Spleen (tissue), 11 donors: ENCODE data around the gene SMIM43. TPM values are rescaled to one million over a fixed set of nuclear protein-coding genes. Genes with fewer than 3 reads are reported as not detected.

Experiments used
- DNase-seq: peaks from one replicate; pipeline ENCODE4 v3.0.0-alpha.2; 2020
- H3K27ac ChIP-seq, 8 donors: fragments of 200-600 bp; sonication (generic) in 7 of 8; 1 replicate in 4 of 8; 2 replicates in 4 of 8; pipeline versions ENCODE4 v1.5.0 to v1.8.0; 2016 to 2021; ENCODE audit warnings: inconsistent platforms in 4 of 8, mild to moderate bottlenecking in 4 of 8, moderate library complexity in 1 of 8
- H3K27me3 ChIP-seq, 7 donors: fragments of 200-600 bp; sonication (generic) in 6 of 7; replicated peaks in 1 of 7; 1 replicate in 4 of 7; 2 replicates in 3 of 7; pipeline versions ENCODE4 v1.5.0 to v1.8.0; 2016 to 2021; ENCODE audit warnings: inconsistent platforms in 3 of 7, mild to moderate bottlenecking in 1 of 7
- H3K36me3 ChIP-seq, 6 donors: fragments of 200-600 bp; sonication (generic) in 5 of 6; 1 replicate in 4 of 6; 2 replicates in 2 of 6; pipeline versions ENCODE4 v1.5.0 to v1.8.0; 2016 to 2021; ENCODE audit warnings: inconsistent platforms in 2 of 6
- H3K4me1 ChIP-seq, 6 donors: fragments of 200-600 bp; sonication (generic) in 5 of 6; 1 replicate in 3 of 6; 2 replicates in 3 of 6; pipeline versions ENCODE4 v1.5.0 to v1.8.0; 2016 to 2021; ENCODE audit warnings: inconsistent platforms in 3 of 6
- H3K4me3 ChIP-seq, 8 donors: fragments of 200-600 bp; sonication (generic) in 7 of 8; 1 replicate in 4 of 8; 2 replicates in 4 of 8; pipeline versions ENCODE4 v1.5.0 to v1.8.0; 2016 to 2021; ENCODE audit warnings: inconsistent platforms in 4 of 8, mild to moderate bottlenecking in 4 of 8, moderate library complexity in 2 of 8
- H3K9me3 ChIP-seq, 8 donors: fragments of 200-600 bp; sonication (generic) in 7 of 8; 1 replicate in 4 of 8; 2 replicates in 4 of 8; pipeline versions ENCODE4 v1.5.0 to v1.8.0; 2016 to 2021; ENCODE audit warnings: inconsistent platforms in 4 of 8
- CTCF ChIP-seq, 11 experiments: fragments of 200-600 bp in 7 of 11; fragments of 450-650 bp in 4 of 11; sonication (generic) in 4 of 11; IDR thresholded peaks in 8 of 11; conservative IDR thresholded peaks in 3 of 11; 1 replicate in 7 of 11; 2 replicates in 4 of 11; pipeline versions ENCODE4 v1.4.0 to v1.8.0; 2016 to 2021; ENCODE audit warnings: antibody characterized with exemption in 11 of 11, inconsistent platforms in 4 of 11, mild to moderate bottlenecking in 1 of 11
- POLR2A ChIP-seq, 3 donors: fragments of 450-650 bp; IDR thresholded peaks; one replicate each; pipeline ENCODE4 v1.5.1; 2017; ENCODE audit warnings: antibody characterized with exemption in 3 of 3, mild to moderate bottlenecking in 1 of 3
- POLR2AphosphoS5 ChIP-seq, 3 donors: sonication (generic); formaldehyde crosslinking; IDR thresholded peaks; one replicate each; pipeline ENCODE4 v1.5.1; 2017; ENCODE audit warnings: antibody characterized with exemption in 3 of 3
- WGBS, 5 donors: extraction: QIAGEN DNeasy Blood & Tissue Kit in 3 of 5; methylation state at CpG; one replicate each; pipeline versions ENCODE4 v1.1.5 to v1.1.7; 2013 to 2018; 5-methylcytosine and 5-hydroxymethylcytosine counted together
- intact Hi-C: fragments of 100-400 bp; cut with DNase I; formaldehyde crosslinking; loops from one replicate; pipeline ENCODE4 v1.15.0; 2023; ENCODE audit warnings: low total_unique reads
- polyA plus RNA-seq, 3 donors: library from polyadenylated mRNA; stranded (reverse); fragments of 200-250 nt; gene quantifications; one replicate each; pipeline ENCODE4 v1.2.1, GENCODE V29; 2013
- total RNA-seq, 7 donors: library from RNA; depleted of rRNA in 3 of 7; stranded (reverse); fragments of >200 nt in 3 of 7; fragmentation: NEBNext Ultra II Directional in 4 of 7; extraction: Animal tissue kit (Norgen Biotek cat#: 25700) in 4 of 7; gene quantifications; one replicate each; pipeline versions ENCODE4 v1.1.0 to v1.2.1, GENCODE V29; 2016 to 2021
- donor health status: healthy with polysubstance abuse.
- donor health status: DM: no; HTN: no; CAD: no; lungs with moderate emphysema.
- donor health status: DM: no; HTN: no; CAD: no.
- donor health status: Bipolar disorder and iron deficiency.
- donor health status: healthy.
- donor health status: DM: no; HTN: no; CAD: no.
- donor health status: DM: yes; HTN: yes; CAD: no.

SMIM43 gene
- total and polyA plus RNA-seq, 10 donors: 0.13 to 1.5 (median 0.34) TPM; not detected in 4

- TF ChIP-seq POLR2AphosphoS5 (IDR thresholded peaks at IDR 0.05): no peak
- no peak for TF ChIP-seq POLR2A (IDR thresholded peaks at IDR 0.05)
- TF ChIP-seq CTCF (IDR thresholded peaks at IDR 0.05 in 8 of 11, conservative IDR thresholded peaks at IDR 0.05 in 3 of 11): peak in 9 of 11 experiments; percentile 57 to 77 (median 67)
- WGBS, 5 donors: 32 to 43% (median 41%) methylated on average over 3 of the region's 3 CpGs
- DNase-seq: no peak
- intact Hi-C loops: no loop called here
- Histone ChIP-seq H3K4me3 (no peak overlapping the region), H3K36me3 (no peaks in the 10 kb centered on the region), H3K27me3 (no peaks in the 10 kb centered on the region), H3K4me1 (no peaks in the 10 kb centered on the region), H3K27ac (no peak overlapping the region), H3K9me3 (peaks cover 0 to 2% (median 0%) of the 10 kb centered on the region in 8 donors)
Observed at GRCh38 chr4:121726642-121727268, 38.2 kb downstream of the SMIM43 start.

GRCh38 chr4:121724671-121725070 is 40.3 kb downstream of the SMIM43 start:
- Histone ChIP-seq H3K27me3 (no peaks in the 10 kb centered on the region), H3K4me1 (no peaks in the 10 kb centered on the region), H3K4me3 (no peak overlapping the region), H3K9me3 (peaks cover 0 to under 1% (median 0%) of the 10 kb centered on the region in 8 donors), H3K36me3 (no peaks in the 10 kb centered on the region), H3K27ac (no peak overlapping the region)
- TF ChIP-seq POLR2AphosphoS5 (IDR thresholded peaks at IDR 0.05) (no peak), CTCF (IDR thresholded peaks at IDR 0.05 in 8 of 11, conservative IDR thresholded peaks at IDR 0.05 in 3 of 11) (no peak), POLR2A (IDR thresholded peaks at IDR 0.05) (no peak)
- intact Hi-C loops: no loop called here
- DNase-seq: no peak
- WGBS, 5 donors: 80 to 95% (median 88%) methylated on average over 1 of the region's 1 CpG

GRCh38 chr4:121721700-121722099 is 43.3 kb downstream of the SMIM43 start:
- 55 to 75% (median 71%) methylated on average over 1 of the region's 1 CpG for WGBS, 5 donors
- no peaks in the 10 kb centered on the region for H3K4me1 ChIP-seq
- intact Hi-C loops: no loop called here

More at GRCh38 chr4:121721700-121722099, 43.3 kb downstream of the SMIM43 start:
- DNase-seq: no peak
- no peak for TF ChIP-seq POLR2AphosphoS5 (IDR thresholded peaks at IDR 0.05)
- TF ChIP-seq CTCF (IDR thresholded peaks at IDR 0.05 in 8 of 11, conservative IDR thresholded peaks at IDR 0.05 in 3 of 11): no peak
- TF ChIP-seq POLR2A (IDR thresholded peaks at IDR 0.05): no peak
- Histone ChIP-seq H3K27me3 (no peaks in the 10 kb centered on the region), H3K4me3 (no peak overlapping the region), H3K9me3 (no peaks in the 10 kb centered on the region), H3K36me3 (no peaks in the 10 kb centered on the region), H3K27ac (no peak overlapping the region)
